KMS-11 (cell line): Measurements from ENCODE around the gene CDK14.

ENCODE experiments used
- H2AFZ ChIP-seq: fragments of 200-600 bp; sonication (generic); 2 replicates; pipeline ENCODE4 v1.6.1; 2016; ENCODE audit warnings: antibody characterized with exemption, mixed run types, low read depth
- H3K27ac ChIP-seq: fragments of 200-600 bp; sonication (generic); 2 replicates; pipeline ENCODE4 v1.6.1; 2016; ENCODE audit warnings: mild to moderate bottlenecking, mixed run types
- H3K27me3 ChIP-seq: fragments of 200-600 bp; sonication (generic); 2 replicates; pipeline ENCODE4 v1.6.1; 2017; ENCODE audit warnings: mild to moderate bottlenecking, low read depth, mixed run types, moderate library complexity; ENCODE audit not compliant: insufficient read depth
- H3K36me3 ChIP-seq: fragments of 200-600 bp; sonication (generic); 2 replicates; pipeline ENCODE4 v1.6.1; 2017; ENCODE audit warnings: mild to moderate bottlenecking, mixed run types; ENCODE audit not compliant: insufficient read depth
- H3K4me1 ChIP-seq: fragments of 200-600 bp; sonication (generic); 2 replicates; pipeline ENCODE4 v1.6.1; 2016; ENCODE audit warnings: mild to moderate bottlenecking, low read depth, mixed run types; ENCODE audit not compliant: poor library complexity, severe bottlenecking
- H3K4me2 ChIP-seq: fragments of 200-600 bp; sonication (generic); 2 replicates; pipeline ENCODE4 v1.7.0; 2016; ENCODE audit warnings: mild to moderate bottlenecking, mixed run types
- H3K4me3 ChIP-seq: fragments of 200-600 bp; sonication (generic); IDR thresholded peaks from 2 replicates; pipeline ENCODE4 v1.6.1; 2017; ENCODE audit warnings: low read depth, low read length, mixed read lengths; ENCODE audit not compliant: insufficient read depth
- H3K79me2 ChIP-seq: fragments of 200-600 bp; sonication (generic); 2 replicates; pipeline ENCODE4 v1.6.1; 2016; ENCODE audit warnings: low read depth, mixed run types; ENCODE audit not compliant: insufficient read depth
- H3K9ac ChIP-seq: fragments of 200-600 bp; sonication (generic); 2 replicates; pipeline ENCODE4 v1.6.1; 2016; ENCODE audit warnings: mild to moderate bottlenecking, mixed run types
- H4K20me1 ChIP-seq: fragments of 200-600 bp; sonication (generic); 2 replicates; pipeline ENCODE4 v1.6.1; 2016; ENCODE audit warnings: mild to moderate bottlenecking, mixed run types; ENCODE audit not compliant: insufficient read depth
- TF ChIP-seq, protein P1 (sequence below): fragments of 200-600 bp; sonication (generic); conservative IDR thresholded peaks from 2 replicates; pipeline ENCODE4 v1.6.1; 2017; ENCODE audit warnings: low read depth, mild to moderate bottlenecking, antibody characterized with exemption, low read length, moderate library complexity, mixed read lengths

Gene CDK14

DNA sequence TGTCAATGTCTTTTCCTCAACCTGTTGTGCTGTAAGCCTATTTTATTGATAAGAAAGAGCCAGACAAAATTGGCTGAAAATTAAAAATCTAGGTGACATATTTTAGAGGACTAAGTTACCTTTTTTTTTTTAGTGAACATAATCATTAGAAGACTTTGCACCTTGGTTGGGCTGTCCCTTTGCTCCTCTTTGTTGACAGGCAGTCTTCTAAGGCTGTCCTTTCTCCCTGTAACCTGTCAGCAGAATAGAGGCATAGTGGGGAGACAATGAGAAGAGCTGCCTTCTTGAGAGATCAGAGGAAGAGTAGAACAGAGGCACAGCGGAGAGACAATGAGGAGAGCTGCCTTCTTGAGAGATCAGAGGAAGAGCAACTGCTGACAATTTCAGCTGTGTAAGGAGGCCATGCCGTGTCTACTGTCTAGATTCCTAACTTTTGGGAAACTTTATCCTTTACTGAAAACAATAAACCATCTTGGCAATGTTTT lies 429.8 kb downstream of the CDK14 start:
- no peak overlapping the region for H3K4me3 ChIP-seq
- H3K27me3 ChIP-seq, result no peaks in the 10 kb centered on the region
- no peaks in the 10 kb centered on the region for H3K36me3 ChIP-seq
- peaks cover 31% of the 10 kb centered on the region for H3K4me1 ChIP-seq
- TF ChIP-seq, protein P1, sequence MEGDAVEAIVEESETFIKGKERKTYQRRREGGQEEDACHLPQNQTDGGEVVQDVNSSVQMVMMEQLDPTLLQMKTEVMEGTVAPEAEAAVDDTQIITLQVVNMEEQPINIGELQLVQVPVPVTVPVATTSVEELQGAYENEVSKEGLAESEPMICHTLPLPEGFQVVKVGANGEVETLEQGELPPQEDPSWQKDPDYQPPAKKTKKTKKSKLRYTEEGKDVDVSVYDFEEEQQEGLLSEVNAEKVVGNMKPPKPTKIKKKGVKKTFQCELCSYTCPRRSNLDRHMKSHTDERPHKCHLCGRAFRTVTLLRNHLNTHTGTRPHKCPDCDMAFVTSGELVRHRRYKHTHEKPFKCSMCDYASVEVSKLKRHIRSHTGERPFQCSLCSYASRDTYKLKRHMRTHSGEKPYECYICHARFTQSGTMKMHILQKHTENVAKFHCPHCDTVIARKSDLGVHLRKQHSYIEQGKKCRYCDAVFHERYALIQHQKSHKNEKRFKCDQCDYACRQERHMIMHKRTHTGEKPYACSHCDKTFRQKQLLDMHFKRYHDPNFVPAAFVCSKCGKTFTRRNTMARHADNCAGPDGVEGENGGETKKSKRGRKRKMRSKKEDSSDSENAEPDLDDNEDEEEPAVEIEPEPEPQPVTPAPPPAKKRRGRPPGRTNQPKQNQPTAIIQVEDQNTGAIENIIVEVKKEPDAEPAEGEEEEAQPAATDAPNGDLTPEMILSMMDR, result no peak
- H3K79me2 ChIP-seq, result peaks cover 29% of the 10 kb centered on the region; the same call in 1 of the 2 replicates
- no peak overlapping the region for H3K9ac ChIP-seq
- no peak overlapping the region for H2AFZ ChIP-seq
- H3K4me2 ChIP-seq, result no peak overlapping the region
- H3K27ac ChIP-seq, result no peak overlapping the region
- no peaks in the 10 kb centered on the region for H4K20me1 ChIP-seq

DNA sequence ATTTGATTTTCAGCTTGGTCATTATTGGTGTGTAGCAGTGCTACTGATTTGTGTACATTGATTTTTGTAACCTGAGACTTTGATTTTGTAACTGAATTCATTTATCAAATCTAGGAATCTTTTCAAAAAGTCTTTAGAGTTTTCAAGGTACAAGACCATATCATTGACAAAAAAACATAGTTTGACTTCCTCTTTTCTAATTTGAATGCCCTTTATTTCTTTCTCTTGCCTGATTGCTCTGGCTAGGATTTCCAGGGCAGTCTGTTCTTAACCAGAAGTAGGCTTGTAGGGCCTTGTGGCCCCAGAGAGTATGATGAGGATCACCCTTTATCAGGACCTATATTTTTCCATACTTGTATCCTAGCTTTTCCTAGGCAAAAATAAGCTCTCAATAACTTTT lies 433.6 kb downstream of the CDK14 start:
- Histone ChIP-seq H3K36me3 (peaks cover 4% of the 10 kb centered on the region; the same call in 1 of the 2 replicates), H3K4me3 (no peak overlapping the region), H2AFZ (no peak overlapping the region), H4K20me1 (no peaks in the 10 kb centered on the region), H3K79me2 (peaks cover 29% of the 10 kb centered on the region; the same call in 1 of the 2 replicates), H3K27ac (no peak overlapping the region), H3K4me1 (peaks cover 53% of the 10 kb centered on the region), H3K27me3 (no peaks in the 10 kb centered on the region), H3K9ac (no peak overlapping the region), H3K4me2 (no peak overlapping the region)
- TF ChIP-seq, protein P1, result no peak

DNA sequence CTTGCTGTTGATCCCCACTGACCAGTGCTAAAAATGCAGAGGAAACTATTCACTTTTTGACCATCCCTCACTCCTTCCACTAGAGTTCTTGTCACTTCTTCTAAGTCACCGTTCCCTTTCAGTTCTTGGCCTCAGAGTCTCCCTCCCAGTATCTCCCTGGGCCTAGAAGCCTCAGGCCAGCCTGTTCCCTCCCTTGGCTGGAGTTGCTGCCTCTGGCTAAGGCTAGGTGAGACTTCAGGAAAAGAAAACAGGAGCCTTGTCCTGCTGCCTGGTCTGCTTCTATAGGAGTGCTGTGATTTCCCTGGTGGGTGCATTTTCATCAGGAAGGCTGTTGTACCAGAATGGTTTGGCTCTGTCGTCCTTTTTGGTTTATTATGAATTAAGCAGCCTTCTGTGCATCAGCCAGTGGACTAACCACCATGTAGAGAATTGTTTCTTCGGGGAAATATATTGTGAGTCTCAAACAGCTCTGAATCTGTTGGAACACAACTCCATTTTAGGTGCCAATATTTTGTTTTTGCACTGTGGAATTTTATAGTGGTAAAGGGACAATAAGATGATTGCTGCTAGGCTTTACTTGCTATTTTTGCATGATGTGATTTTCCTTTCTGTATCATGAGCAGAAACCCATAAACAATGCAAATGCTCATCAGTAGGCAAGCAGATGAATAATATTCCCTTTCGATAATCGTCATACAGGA lies 434.7 kb downstream of the CDK14 start:
- Histone ChIP-seq H3K9ac (no peak overlapping the region), H3K27ac (no peak overlapping the region)
- TF ChIP-seq, protein P1, result no peak

DNA sequence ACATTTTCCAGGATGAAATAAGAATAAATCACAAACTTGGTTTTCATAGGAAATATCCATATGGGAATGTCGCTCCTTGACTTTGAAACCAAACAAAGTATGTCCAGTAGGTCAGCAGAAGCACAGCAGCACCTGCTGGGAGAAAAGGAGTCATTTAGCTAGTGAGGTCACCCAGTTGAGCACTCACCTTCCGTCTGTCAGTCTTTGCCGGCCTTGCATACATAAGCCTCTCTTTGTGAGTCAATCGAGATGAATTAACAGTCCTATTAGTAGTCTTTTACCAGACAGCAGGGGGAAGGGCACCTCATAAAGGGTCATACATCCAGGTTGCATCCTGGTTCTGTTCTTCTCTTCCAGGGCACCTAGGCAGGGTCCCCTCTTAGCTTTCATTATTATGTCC lies 435.6 kb downstream of the CDK14 start:
- Histone ChIP-seq H3K36me3 (peaks cover 4% of the 10 kb centered on the region; the same call in 1 of the 2 replicates), H3K4me2 (no peak overlapping the region), H3K79me2 (peaks cover 19% of the 10 kb centered on the region; the same call in 1 of the 2 replicates), H3K27ac (no peak overlapping the region), H3K9ac (no peak overlapping the region), H2AFZ (no peak overlapping the region), H3K27me3 (no peaks in the 10 kb centered on the region), H4K20me1 (no peaks in the 10 kb centered on the region), H3K4me1 (peaks cover 42% of the 10 kb centered on the region), H3K4me3 (no peak overlapping the region)
- TF ChIP-seq, protein P1, result no peak

More for the DNA sequence above, 434.7 kb downstream of the CDK14 start:
- H3K79me2 ChIP-seq, result peaks cover 19% of the 10 kb centered on the region; the same call in 1 of the 2 replicates
- no peaks in the 10 kb centered on the region for H3K27me3 ChIP-seq
- H3K4me2 ChIP-seq, result no peak overlapping the region
- H4K20me1 ChIP-seq, result no peaks in the 10 kb centered on the region
- no peak overlapping the region for H3K4me3 ChIP-seq
- H3K36me3 ChIP-seq, result peaks cover 4% of the 10 kb centered on the region; the same call in 1 of the 2 replicates
- H2AFZ ChIP-seq, result no peak overlapping the region
- peaks cover 42% of the 10 kb centered on the region for H3K4me1 ChIP-seq
